Testis (tissue), 2 donors: ENCODE measurements around the gene SOX8.

Source experiments
- POLR2A ChIP-seq: fragments of 450-650 bp; IDR thresholded peaks from one replicate; pipeline ENCODE4 v1.6.1; 2017; ENCODE audit warnings: antibody characterized with exemption, mild to moderate bottlenecking, moderate library complexity
- TF ChIP-seq, protein P1 (sequence below), 3 experiments: fragments of 450-650 bp in 2 of 3; fragments of 200-600 bp in 1 of 3; sonication (generic) in 1 of 3; IDR thresholded peaks; one replicate each; pipeline ENCODE4 v1.5.1; 2016 to 2019; ENCODE audit warnings: antibody characterized with exemption in 3 of 3, mild to moderate bottlenecking in 2 of 3, moderate library complexity in 1 of 3

DNA sequence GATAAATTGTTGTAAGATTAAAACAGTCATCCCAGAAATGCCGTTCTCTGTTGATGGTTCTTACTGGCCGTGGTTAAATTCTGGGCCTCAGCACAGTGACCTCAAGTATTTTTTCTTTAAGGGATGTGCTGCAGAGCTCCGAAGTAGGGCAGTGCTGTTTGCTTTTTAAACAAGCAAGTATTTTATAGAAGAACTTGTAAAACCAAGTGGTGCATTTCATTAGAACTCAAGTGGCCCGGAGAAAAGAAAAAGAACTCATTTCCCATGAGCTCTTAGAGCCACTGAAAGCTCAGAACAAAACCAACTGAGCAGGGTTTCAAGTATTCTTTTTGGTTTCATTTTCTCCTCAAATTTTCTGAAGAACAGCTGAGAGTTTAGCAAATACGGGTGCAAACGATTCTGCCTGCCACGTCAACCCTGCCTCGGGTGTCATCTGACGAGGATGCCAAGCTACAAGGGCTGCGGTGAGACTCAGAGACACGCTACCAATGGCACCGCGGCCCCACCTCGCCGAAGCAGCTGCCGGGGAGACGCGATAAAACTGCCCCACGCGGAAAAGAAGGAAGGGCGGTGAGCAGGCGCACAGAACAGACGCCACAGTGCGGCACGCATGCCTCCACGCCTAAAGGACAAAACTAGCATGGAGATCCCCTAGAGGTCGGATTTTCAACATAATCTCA, 17.1 kb upstream of the SOX8 start:
- TF ChIP-seq, protein P1, sequence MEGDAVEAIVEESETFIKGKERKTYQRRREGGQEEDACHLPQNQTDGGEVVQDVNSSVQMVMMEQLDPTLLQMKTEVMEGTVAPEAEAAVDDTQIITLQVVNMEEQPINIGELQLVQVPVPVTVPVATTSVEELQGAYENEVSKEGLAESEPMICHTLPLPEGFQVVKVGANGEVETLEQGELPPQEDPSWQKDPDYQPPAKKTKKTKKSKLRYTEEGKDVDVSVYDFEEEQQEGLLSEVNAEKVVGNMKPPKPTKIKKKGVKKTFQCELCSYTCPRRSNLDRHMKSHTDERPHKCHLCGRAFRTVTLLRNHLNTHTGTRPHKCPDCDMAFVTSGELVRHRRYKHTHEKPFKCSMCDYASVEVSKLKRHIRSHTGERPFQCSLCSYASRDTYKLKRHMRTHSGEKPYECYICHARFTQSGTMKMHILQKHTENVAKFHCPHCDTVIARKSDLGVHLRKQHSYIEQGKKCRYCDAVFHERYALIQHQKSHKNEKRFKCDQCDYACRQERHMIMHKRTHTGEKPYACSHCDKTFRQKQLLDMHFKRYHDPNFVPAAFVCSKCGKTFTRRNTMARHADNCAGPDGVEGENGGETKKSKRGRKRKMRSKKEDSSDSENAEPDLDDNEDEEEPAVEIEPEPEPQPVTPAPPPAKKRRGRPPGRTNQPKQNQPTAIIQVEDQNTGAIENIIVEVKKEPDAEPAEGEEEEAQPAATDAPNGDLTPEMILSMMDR (IDR thresholded peaks at IDR 0.05) = no peak
- TF ChIP-seq POLR2A = no peak
